Glomerular visceral epithelial cell (primary cell): ENCODE data around the gene EXOC3L4.
A peak's percentile ranks its signal among the peaks of the same experiment; 100 is the strongest.

Source experiments
- DNase-seq: peaks from one replicate; pipeline ENCODE4 v3.0.0-alpha.2; 2016; ENCODE audit errors: extremely low spot score

EXOC3L4 gene

DNA sequence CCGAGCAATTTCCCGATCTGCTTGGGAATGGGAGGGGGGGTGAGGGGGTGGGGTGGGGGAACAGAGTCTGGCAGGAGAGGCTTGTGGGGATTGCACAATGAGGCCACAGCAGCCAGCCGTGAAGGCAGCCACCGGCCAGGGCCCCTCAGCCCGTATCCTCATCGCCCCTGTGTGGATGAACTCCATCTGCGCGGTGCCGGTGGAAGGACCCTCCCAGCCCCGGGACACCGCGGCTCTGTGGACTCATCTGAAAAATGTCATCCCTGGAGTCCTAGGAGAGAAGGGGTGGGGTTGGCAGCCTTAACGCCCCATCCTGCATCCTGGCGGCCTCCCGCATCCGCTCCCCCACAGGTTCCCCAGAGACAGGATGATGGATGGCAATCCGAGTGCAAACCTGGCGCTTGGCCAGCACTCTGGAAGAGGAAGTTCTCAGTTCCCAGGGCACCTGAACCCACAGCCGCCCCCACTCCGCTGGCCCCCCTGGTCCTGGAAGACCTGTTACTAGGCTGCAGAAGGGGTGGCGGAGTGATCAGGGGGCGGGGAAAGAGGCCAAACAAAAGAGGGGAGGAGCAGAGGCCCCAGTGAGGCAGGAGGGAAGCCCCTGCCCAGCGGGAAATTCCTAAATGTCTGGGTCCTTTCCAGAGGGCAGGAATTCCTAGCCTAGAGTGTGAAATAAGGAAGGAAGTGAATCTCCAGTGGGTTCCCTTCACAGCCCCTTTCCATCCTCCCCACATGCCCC, 27.5 kb downstream of the EXOC3L4 start:
- peak; percentile 99 for DNase-seq

DNA sequence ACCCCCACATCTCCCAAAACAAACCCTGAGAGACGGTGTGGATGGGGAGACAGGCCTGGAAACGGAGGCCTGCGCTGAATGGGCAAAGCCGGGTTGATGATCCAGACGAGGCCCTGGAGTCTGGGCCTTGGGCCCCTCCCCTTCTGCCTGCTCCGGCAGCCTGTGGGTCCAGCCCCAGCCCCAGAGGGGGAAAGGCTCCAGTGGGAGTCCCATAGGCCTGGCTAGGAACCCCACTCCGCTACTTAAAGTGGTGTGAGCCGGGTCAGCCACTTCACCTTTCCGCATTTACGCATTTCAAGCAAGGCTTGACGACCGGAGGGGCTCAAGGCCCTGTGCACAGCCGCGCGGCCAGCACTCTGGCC, 28.0 kb downstream of the EXOC3L4 start:
- DNase-seq: no peak

DNA sequence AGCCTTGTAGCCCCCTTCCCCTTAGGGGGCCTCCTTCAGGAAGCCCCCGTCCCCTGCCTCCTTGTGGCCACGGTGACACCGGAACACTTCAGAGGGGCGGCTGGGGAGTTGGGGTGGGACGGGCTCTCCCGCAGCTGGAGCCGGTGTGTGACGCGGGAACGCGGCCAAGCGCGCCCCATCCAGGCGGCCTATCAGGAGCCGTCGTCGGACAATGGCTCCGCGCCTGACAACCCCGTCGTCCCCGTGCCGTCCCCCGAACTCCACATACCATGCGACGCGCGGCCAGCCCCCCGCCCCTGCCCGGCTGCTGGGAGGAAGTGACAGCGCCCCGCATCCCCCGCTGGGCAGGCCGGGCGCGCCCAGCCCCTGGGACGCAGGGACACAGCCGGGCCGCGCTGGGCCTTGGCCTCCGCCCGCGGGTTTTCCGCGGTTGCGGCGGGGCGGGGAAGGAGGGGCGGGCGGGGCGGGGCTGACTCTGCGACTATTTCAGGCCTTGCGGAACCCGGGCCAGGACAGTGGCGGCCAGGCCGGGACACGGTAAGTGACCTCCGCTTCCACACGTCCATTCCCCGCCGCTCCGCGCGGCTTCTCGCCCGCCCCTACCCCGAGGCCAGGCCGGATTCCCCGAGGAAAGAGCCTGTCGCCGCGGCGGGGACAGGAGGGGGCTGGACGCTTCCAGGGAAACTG, 28.6 kb downstream of the EXOC3L4 start, which contains the start of gene TNFAIP2:
TNFAIP2 (plus strand) TSS at position 515 of the 687 bp plus-strand sequence. CDS start 2,997 bp downstream, outside the sequence.
- DNase-seq: peak; percentile 68

DNA sequence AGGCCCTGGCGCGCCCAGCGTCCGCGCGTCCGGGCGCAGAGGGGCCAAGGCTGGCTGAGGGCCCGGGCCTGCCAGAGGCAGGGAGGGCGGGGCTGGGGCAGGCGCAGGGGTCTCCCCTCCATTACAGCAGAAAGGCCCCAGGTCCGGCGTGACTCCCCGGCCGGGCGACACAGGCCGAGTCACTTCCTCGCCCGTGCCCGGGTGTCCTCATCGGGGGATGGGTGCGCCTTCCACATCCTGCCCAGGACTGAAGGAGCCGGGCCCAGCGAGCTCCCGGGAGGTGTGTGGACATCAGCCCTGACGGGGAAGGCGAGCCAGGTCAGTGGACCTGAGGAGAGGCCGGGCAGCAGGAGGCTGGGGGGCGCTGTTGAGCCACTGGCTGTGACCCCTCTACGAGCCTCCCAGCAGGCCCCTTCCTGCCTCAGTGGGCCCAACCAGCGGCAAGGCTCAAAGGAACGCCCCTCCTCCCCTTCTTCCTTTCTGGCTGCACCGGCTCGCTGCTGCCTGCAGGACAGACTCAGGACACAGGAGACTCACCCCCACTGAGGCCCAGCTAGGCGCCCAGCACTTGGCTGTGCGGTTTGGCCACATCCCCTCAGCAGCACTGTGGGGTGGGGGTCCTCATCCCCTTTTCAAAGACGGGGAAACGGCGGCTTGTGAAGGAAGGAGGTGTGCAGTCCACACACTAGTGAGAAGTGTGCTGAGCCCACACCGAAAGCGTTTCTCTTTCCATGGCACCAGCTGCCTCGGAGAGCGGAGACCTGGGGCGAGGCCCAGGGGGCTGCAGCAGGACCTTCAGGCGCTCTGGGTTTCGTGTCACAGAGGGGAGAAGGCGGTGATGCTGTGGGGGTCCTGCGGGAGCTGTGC, 29.3 kb downstream of the EXOC3L4 start:
- peak; percentile 55 for DNase-seq

DNA sequence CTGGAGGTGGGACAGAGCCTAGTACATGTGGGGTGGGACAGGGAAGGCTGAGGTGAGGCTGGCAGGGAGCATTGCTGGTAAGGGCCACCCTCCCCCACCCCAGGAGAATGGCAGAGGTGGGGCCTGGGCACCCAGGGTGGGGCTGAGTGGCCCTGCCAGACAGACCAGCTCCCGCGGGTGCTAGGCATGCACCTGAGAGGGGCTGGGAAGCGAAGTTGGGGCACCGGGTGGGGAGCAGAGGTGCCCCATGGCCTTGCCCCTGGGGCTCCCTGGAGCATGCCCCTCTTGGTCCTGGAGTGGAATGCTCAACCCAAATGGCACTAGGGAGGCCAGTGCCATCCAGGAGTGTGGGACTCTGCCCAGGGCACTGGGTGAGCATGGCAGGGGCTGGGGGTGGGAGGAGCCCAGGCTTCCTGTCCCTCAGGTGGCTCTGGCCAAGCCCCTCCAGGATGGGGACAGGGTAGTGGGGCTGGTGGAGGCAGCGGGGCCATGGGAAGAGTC, 30.0 kb downstream of the EXOC3L4 start:
- DNase-seq: no peak

DNA sequence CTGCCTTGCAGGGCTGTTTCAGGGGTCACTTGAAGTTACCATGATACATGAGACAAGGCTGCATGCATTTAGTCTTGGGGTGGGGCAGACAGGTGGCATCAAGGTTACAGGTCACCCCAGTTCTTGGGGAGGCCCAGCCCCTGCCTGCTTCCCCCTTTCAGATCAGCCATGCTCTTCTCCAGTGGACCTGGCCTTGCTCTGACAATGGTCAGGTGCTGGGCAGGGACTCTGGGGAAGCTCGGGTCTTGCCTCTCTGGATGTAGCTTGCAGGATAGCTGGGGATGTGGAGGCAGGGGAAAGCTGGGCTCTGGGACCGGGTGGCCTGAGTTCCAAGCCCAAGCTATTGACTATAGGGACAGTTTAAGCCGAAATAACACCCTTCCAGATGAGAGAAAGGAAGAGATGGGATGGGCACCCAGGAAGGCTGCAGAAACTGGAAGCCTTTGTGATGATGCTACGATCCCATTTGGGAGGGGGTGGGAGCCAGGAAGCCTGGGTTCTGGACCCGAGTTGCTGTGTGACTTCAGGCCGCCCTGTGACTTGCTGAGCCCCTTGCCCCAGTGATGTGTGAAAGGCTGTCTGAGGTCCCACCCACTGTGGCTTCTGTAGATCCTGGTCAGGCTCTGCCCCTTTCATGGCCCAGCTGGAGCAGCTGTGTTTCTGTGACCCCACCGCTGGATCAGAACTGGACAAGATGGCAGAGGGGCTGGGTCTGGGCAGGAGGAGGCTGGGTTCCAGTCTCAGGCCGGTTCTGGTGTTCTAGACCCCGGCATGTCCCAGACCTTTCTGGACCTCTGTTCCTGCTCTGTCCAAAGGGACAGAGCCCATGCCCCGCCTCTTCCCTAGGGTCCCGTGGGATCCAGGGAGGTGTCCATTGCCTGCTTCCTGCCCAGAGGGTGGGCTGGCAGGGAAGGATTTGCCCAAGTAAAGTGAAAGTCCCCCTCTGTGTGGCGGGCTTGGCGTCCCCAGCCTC, 30.9 kb downstream of the EXOC3L4 start:
- no peak for DNase-seq

DNA sequence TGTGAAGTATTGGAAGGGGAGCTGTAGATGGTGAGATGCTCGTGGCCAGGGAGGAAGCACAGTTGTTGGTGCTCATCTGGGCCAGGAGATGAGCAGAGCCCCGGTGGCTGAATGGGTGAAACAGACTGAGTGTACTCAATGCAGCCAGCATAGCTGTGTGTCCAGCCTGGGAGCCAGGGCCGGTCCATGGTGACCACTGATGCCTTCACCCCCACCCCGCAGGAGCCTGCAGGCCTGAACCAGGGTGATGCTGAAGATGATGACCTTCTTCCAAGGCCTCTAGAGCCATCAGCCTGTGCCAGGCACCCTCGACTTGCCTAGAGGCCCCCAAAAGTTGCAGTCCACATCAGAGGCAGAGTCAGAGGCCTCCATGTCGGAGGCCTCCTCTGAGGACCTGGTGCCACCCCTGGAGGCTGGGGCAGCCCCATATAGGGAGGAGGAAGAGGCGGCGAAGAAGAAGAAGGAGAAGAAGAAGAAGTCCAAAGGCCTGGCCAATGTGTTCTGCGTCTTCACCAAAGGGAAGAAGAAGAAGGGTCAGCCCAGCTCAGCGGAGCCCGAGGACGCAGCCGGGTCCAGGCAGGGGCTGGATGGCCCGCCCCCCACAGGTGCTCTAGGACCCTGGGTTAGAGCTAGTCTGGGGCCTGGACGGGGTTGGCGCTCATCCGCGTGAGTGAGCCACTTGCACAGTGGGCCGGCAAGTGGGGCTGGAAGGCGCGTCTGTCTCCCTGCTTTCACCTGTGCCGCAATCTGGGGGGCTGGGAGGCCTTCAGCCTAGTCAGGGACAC, 31.8 kb downstream of the EXOC3L4 start:
- DNase-seq: no peak

DNA sequence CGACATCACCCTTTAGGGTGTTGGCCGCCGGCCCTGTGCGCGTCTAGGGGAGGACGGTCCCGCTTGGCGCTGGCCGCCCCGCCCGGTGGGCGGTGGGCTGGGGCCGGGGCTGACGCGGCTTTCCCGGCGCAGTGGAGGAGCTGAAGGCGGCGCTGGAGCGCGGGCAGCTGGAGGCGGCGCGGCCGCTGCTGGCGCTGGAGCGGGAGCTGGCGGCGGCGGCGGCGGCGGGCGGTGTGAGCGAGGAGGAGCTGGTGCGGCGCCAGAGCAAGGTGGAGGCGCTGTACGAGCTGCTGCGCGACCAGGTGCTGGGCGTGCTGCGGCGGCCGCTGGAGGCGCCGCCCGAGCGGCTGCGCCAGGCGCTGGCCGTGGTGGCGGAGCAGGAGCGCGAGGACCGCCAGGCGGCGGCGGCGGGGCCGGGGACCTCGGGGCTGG, 32.4 kb downstream of the EXOC3L4 start:
- DNase-seq: no peak

DNA sequence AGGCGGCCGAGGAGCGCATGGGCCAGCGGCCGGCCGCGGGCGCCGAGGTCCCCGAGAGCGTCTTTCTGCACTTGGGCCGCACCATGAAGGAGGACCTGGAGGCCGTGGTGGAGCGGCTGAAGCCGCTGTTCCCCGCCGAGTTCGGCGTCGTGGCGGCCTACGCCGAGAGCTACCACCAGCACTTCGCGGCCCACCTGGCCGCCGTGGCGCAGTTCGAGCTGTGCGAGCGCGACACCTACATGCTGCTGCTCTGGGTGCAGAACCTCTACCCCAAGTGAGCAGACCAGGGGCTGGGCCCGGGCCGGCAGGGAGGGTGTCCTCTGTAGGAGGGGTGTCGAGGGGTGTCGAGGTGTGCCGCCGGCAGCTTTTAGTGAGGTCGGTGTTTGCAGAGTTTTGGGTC, 32.8 kb downstream of the EXOC3L4 start:
- DNase-seq: no peak

DNA sequence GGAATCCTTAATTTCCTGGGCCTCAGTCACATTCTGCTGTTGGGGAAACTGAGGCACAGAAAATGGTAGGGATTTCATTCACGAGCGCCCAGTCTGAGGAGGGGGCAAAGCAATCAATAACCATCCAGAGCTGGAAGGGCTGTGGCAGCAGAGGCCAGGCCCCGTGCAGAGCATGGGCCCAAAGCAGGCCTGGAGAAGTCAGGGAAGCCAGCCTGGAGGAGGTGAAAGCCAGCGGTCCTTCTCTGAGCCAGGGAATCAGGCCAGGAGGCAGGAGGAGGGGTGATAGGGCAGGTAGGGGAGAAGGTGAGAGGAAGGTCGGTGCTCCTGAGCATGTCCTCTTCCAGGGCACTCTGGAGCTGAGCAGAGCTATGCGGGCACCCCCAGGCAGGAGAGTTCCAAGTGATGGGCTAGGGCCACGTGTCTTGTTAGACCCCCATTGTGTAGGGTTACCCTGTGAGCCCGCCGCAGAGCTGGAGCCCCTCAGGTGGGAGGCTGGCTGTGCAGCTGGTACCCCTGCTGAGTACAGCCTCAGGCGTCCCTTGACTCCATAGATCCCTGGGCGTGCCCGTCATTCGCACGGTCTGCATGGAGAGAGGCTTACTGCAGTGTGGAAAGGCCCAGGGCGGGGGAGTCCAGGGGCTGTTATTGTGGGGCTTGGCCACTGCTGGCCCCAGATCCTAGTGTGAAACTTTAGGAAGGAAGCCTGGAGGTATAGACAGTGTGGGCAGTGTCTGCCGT, 33.5 kb downstream of the EXOC3L4 start:
- no peak for DNase-seq

DNA sequence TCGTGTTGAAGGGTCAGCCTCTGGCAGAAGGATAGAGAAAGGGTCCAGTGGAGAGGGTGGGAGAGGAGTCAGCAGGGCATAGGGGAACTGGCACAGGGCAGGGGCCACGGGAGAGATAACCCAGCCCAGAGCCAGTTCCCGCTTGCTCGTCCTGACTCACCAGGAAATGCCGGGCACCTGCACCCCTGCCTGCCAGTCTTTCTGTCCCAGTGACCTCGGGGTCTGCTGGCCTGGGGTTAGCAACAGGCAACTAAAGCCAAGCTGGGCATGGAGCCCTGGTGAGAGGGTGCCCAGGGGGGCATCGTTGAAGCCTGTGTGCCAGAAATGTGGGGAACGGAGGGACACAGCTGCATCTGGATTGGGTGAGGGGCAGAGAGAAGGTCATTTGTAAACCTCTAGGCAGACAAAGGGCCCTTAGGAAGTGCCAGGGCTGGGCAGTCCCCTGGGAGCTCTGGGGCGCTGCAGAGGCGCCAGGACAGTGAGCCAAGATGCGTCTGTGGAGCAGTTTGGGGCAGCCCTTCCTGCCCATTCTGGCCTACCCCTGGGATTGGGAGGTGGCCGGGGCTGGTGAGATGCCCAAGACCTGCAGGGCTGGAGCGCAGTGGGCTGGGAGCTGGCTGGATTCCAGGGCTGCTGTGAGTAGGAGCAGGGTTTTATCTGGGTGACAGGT, 34.2 kb downstream of the EXOC3L4 start:
- DNase-seq: peak; percentile 64

DNA sequence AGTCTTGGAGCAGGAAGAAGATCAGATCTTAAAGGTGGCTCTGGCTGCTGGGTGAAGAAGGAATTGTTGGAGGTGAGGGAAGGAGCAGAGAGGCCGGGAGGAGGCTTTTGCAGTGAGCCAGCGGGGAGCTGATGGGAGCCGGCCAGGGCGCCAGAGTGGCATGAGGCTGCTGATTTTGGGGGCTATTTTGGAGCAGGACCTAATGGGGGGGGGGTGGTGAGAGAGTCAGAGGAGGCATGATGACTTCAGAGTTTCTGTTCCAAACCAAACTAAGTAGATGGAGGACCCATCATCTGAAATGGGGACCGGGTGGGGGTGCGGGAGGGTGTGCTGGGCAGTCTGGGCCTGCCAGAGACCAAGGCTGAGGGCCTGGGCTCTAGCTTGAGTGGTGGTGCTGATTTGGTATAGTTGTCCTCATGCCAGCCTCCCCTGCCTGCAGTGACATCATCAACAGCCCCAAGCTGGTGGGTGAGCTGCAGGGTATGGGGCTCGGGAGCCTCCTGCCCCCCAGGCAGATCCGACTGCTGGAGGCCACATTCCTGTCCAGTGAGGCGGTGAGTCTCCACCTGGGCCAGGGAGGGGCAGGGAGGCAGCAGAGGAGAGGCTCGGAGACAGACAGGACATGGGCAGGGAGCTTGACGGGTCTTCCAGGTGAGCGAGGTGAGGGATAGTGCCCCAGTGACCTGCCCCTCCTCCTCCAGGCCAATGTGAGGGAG, 34.9 kb downstream of the EXOC3L4 start:
- peak; percentile 94 for DNase-seq

DNA sequence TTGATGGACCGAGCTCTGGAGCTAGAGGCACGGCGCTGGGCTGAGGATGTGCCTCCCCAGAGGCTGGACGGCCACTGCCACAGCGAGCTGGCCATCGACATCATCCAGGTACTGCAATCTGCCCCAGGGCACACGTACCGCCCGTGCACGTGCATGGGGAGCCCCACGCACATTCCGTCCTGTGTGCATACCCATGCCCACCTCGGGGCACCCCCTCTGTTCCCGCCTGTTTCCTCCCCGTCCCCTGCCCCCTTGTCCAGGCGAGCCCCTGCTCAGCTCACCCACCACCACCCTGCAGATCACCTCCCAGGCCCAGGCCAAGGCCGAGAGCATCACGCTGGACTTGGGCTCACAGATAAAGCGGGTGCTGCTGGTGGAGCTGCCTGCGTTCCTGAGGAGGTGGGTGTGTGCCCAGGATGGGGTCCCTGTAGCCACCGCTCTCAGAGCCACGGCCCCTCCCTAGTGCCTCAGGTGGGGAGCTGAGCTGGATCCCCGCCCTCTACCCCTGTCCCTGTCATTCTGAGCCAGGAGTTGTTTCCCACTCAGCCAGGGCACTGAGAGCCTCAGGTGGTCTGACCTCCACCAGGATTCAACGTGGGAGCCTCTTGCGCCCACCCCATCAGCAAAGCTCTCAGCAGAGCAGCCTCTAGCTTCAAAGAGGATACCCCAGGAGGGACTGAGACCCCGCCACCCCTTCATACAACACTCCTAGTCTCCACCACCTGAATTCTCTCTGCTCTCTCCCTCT, 35.7 kb downstream of the EXOC3L4 start:
- DNase-seq: no peak

DNA sequence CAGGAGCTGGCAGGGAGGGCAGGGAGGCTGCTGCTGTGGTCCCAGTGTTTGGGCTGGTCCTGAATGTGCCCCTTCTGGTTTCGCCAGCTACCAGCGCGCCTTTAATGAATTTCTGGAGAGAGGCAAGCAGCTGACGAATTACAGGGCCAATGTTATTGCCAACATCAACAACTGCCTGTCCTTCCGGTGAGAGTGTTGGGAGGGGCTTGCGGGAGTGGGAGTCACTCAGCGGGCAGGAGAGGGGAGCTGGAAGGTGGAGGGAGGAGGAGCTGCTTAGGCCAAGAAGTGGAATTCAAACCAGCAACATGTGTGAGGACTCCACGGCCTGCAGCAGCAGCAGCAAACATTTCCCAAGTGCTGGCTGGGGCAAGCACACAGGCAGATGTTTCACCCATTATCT, 36.4 kb downstream of the EXOC3L4 start:
- peak; percentile 79 for DNase-seq

DNA sequence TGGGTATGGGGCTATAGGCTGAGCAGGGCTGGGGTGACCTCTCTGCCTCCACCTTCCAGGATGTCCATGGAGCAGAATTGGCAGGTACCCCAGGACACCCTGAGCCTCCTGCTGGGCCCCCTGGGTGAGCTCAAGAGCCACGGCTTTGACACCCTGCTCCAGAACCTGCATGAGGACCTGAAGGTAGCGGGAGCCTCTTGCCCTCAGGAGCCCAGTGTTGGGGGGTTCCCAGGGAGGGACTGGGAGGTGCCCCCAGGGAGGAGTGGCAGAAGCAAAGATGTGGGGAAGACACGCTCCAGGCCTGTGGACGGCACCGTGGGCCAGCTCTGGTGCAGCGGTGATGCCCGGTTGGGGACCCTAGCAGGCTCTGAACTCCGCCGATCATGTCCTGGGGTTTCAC, 37.1 kb downstream of the EXOC3L4 start:
- no peak for DNase-seq

DNA sequence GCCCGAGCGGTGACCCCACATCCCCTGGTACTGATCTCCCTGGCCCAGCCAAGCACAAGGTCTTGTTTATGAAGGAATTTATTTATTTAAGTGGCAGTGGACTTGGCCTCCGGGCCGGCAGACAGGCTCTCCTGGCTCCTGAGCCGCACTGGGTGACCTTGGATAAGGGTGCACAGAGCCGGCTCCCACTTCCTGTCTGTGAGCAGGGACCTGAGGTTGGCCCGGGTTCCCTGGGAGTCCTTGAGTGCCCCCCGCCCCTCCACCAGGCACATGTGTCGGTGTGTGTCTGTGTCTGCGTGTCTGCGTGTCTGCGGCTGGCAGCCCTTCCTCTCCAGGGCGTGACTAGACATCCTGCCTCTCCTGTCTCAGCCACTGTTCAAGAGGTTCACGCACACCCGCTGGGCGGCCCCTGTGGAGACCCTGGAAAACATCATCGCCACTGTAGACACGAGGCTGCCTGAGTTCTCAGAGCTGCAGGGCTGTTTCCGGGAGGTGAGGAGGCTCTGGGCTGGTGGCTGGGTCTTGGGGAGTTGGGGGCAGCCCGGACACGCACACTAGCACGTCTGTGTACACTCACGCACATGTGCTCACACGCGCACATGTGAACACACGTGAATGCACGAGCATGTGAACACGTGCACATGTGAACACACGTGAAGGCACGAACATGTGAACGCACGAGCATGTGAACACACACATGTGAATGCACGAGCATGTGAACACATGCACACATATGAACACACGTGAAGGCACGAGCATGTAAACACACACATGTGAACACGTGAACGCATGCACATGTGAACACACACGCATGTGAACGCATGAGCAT, 38.1 kb downstream of the EXOC3L4 start:
- no peak for DNase-seq
